ENCODE data around the gene PITPNC1.

GRCh38 chr17:67336859-67337258 lies 40.2 kb upstream of the PITPNC1 start:
- TF ChIP-seq EZH2 (IDR thresholded peaks at IDR 0.05; ENCODE audit: insufficient read depth, poor library complexity, severe bottlenecking) (no peak), EZH2phosphoT487 (IDR thresholded peaks at IDR 0.05; ENCODE audit: insufficient read depth, low read depth) (no peak)

Measured in GM23248 (cell line).